Lung (tissue), 12 donors: ENCODE measurements around the gene FRMD4A. TPM values are rescaled to one million over a fixed set of nuclear protein-coding genes. Genes with fewer than 3 reads are reported as not detected.

Source experiments
- ATAC-seq: fragments of 200-7000 bp; cut with Tn5 transposase; one replicate; pipeline ENCODE4 v1.9.1; 2020; ENCODE audit warnings: moderate number of reproducible peaks; ENCODE audit not compliant: insufficient read depth, low FRiP score
- DNase-seq, 3 donors: peaks; one replicate each; pipeline ENCODE4 v3.0.0-alpha.2; 2013 to 2017
- H3K27ac ChIP-seq, 2 donors: one replicate each; pipeline ENCODE4 v1.5.1; 2013; ENCODE audit warnings: mild to moderate bottlenecking in 2 of 2, moderate library complexity in 2 of 2, control low read depth in 1 of 2, inconsistent platforms in 1 of 2, low read depth in 1 of 2, low read length in 1 of 2
- H3K27me3 ChIP-seq, 3 donors: one replicate each; pipeline ENCODE4 v1.5.1; 2013; ENCODE audit warnings: low read length in 2 of 3; ENCODE audit not compliant: control insufficient read depth in 3 of 3, insufficient read depth in 3 of 3
- H3K36me3 ChIP-seq, 4 donors: one replicate each; pipeline ENCODE4 v1.5.1; 2013; ENCODE audit warnings: low read length in 4 of 4, mild to moderate bottlenecking in 1 of 4, moderate library complexity in 1 of 4; ENCODE audit not compliant: control insufficient read depth in 4 of 4, insufficient read depth in 4 of 4
- H3K4me1 ChIP-seq, 5 donors: one replicate each; pipeline ENCODE4 v1.5.1; 2013; ENCODE audit warnings: low read length in 5 of 5, mild to moderate bottlenecking in 2 of 5, moderate library complexity in 1 of 5; ENCODE audit not compliant: control insufficient read depth in 5 of 5, insufficient read depth in 5 of 5
- H3K4me3 ChIP-seq: one replicate; pipeline ENCODE4 v1.5.1; 2013; ENCODE audit warnings: mild to moderate bottlenecking, control low read depth, moderate library complexity
- H3K9ac ChIP-seq, 2 donors: one replicate each; pipeline ENCODE4 v1.5.1; 2013; ENCODE audit warnings: low read length in 2 of 2, control low read depth in 1 of 2; ENCODE audit not compliant: insufficient read depth in 1 of 2
- H3K9me3 ChIP-seq, 4 donors: one replicate each; pipeline ENCODE4 v1.5.1; 2013; ENCODE audit warnings: low read length in 3 of 4, mild to moderate bottlenecking in 1 of 4, moderate library complexity in 1 of 4; ENCODE audit not compliant: control insufficient read depth in 4 of 4, insufficient read depth in 3 of 4
- WGBS, 2 donors: extraction: QIAGEN DNeasy Blood & Tissue Kit; methylation state at CpG; one replicate each; pipeline ENCODE4 v1.1.7; 2013; 5-methylcytosine and 5-hydroxymethylcytosine counted together
- polyA plus RNA-seq, 2 donors: library from polyadenylated mRNA; stranded (reverse); fragments of 200-250 nt; gene quantifications; one replicate each; pipeline ENCODE4 v1.2.1, GENCODE V29; 2013
- total RNA-seq, 2 donors: library from RNA; depleted of rRNA in 1 of 2; stranded (reverse); fragments of >200 nt in 1 of 2; gene quantifications; one replicate each; pipeline ENCODE4 v1.2.1, GENCODE V29; 2014 to 2021
- TF ChIP-seq, protein P1 (sequence below): IDR thresholded peaks from 2 replicates; pipeline ENCODE4 v1.5.1; 2012; ENCODE audit warnings: mild to moderate bottlenecking; ENCODE audit errors: control extremely low read depth, extremely low read depth
- donor health status: control.
- donor health status: control.
- donor health status: Bipolar disorder and iron deficiency.
- donor health status: healthy.
- donor health status: DM: yes; HTN: yes; CAD: no.

FRMD4A gene
- total and polyA plus RNA-seq, 4 donors = 12.0 to 64.5 (median 29.3) TPM

DNA sequence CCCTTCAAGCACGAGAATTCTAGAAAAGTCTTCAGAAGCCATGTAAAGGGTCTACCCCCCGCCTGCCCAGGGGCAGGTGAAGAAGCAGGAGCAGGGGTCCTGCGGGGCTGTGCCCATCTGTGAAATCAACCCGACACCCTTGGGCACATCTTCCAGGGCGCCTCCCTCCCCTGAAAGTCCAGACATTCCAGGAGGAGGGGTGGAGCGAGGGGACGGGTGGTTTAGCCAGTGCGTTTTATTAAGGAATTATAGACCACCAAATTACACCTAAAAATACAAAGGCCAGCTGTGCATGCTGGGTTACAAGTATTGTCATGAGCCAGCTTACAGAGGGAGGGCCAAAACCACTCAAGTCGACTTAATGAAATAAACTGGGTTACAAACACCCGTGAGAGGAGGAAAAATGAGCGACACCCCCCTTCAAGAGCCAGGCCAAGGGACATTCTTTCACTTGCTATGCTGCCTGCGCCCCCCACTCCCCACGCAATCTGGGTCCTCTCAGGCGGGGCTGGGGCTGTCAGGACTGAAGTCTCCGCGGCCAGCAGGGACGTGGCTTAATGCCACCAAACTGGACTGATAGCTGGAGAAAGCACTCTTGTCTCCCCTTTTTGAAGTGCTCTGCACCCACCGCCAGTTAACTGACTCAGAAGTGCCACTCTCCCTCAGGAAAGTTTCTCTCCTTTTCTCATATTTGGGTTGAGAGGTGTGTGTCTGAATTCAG lies 360.3 kb downstream of the FRMD4A start:
- Histone ChIP-seq H3K4me1 (peaks cover 0 to 45% (median 27%) of the 10 kb centered on the region in 5 donors), H3K36me3 (no peaks in the 10 kb centered on the region), H3K4me3 (no peak overlapping the region), H3K9me3 (no peaks in the 10 kb centered on the region), H3K9ac (no peak overlapping the region), H3K27ac (no peak overlapping the region), H3K27me3 (no peaks in the 10 kb centered on the region)
- WGBS, 2 donors = 61 to 66% methylated on average over 18 of the region's 18 CpGs
- no peak for ATAC-seq
- peak; percentile 43 to 62 (median 47) for DNase-seq
- TF ChIP-seq, protein P1, sequence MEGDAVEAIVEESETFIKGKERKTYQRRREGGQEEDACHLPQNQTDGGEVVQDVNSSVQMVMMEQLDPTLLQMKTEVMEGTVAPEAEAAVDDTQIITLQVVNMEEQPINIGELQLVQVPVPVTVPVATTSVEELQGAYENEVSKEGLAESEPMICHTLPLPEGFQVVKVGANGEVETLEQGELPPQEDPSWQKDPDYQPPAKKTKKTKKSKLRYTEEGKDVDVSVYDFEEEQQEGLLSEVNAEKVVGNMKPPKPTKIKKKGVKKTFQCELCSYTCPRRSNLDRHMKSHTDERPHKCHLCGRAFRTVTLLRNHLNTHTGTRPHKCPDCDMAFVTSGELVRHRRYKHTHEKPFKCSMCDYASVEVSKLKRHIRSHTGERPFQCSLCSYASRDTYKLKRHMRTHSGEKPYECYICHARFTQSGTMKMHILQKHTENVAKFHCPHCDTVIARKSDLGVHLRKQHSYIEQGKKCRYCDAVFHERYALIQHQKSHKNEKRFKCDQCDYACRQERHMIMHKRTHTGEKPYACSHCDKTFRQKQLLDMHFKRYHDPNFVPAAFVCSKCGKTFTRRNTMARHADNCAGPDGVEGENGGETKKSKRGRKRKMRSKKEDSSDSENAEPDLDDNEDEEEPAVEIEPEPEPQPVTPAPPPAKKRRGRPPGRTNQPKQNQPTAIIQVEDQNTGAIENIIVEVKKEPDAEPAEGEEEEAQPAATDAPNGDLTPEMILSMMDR = no peak

DNA sequence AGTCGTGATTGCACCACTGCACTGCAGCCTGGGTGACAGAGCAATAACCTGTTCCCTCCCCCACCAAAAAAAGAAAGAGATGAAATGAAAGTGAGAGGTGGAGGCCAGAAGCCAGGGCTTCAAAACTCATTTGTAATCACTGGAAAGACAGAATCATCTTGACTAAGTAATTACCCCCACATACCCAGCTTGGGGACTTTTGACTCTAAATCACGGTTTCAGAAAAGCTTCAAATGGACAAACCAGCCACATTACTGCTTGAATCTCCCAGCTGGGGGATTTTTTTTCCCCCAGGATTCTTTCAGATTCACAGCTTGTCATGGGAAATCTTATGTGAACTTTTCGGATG lies 361.0 kb downstream of the FRMD4A start:
- no peak for ATAC-seq
- DNase-seq = no peak
- WGBS, 2 donors = 87% methylated on average over 3 of the region's 3 CpGs
- Histone ChIP-seq H3K9me3 (no peaks in the 10 kb centered on the region), H3K9ac (no peak overlapping the region), H3K27me3 (no peaks in the 10 kb centered on the region), H3K4me3 (no peak overlapping the region), H3K36me3 (no peaks in the 10 kb centered on the region), H3K4me1 (peaks cover 0 to 45% (median 27%) of the 10 kb centered on the region in 5 donors), H3K27ac (no peak overlapping the region)
- TF ChIP-seq, protein P1 = no peak

DNA sequence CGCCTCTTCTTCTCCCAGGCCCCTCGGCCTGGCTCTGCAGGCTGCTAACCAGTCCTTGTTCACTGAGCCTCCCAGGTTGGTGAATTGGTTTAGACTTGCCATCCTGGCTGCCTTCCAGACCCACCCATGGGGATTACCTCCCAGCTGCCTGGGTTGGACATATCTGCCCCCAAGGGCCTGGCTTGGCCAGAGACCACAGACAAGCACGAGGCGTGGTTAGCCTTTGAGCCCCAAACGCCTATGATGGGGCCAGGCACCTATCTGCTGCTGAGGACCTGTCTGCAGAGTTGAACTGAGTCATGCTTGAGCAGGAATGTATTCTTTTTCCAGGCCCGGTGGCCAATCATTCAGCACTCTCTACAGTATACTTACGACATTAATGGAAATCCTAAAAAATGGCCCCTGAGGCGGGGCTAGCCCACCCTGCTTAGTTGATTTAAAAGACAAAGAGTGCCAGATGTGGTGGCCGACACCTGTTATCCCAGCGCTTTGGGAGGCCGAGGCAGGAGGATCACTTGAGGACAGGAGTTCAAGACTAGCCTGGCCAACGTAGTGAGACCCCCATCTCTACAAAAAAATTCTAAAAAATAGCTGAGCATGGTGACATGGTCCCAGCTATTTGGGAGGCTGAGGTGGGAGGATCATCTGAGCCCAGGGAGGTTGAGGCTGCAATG lies 361.5 kb downstream of the FRMD4A start:
- DNase-seq (no peak), ATAC-seq (no peak)
- no peaks in the 10 kb centered on the region for H3K36me3 ChIP-seq
- no peak overlapping the region for H3K4me3 ChIP-seq
- H3K27me3 ChIP-seq = no peaks in the 10 kb centered on the region
- WGBS, 2 donors = 95 to 96% methylated on average over 12 of the region's 12 CpGs
- no peak overlapping the region for H3K27ac ChIP-seq
- H3K9me3 ChIP-seq = no peaks in the 10 kb centered on the region
- no peak overlapping the region for H3K9ac ChIP-seq
- TF ChIP-seq, protein P1 = no peak
- peaks cover 0 to 44% (median 27%) of the 10 kb centered on the region in 5 donors for H3K4me1 ChIP-seq
